ENCODE measurements around the gene TMEM203.
"Not testable (repeated sequence)": the region's sequence is repeated elsewhere in the genome, so short reads cannot be mapped to it uniquely, and the experiment has no call there.

The TMEM203 gene

DNA sequence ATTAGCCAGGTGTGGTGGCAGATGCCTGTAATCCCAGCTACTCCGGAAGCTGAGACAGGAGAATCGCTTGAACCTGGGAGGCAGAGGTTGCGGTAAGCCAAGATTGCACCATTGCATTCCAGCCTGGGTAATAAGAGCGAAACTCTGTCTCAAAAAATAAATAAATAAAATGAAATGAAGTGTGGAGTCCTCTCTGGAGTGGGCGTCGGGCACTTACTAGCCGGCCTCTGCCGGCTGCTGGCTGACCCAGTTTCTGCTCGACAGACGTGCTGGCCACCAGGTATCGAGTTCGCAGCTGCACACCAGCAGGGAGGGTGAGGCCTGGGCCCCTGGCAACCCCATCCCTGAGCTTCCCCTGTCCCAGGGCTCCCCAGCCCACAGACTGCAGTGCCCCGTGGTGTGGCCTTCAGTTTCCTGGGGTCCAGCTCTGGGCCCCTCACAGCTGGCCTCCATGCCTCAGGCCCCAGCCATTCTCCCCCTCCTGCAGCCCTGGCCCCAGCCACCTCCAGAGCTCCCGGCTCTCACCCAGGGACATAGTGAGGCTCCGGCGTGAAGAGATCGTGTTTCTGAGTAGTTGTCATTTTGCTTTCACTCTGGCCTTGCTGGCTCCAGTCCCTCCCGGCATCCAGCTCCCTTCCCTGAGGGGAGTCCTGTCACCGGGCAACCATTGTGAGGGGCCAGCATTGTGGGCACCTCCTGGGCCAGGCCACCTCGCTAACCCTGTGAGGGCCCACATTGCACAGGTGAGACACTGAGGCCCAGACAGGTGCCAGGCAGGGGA is 41.9 kb upstream of the TMEM203 start:
- Histone ChIP-seq H3K9me3 (ENCODE audit: control insufficient read depth, insufficient read depth, low read depth, low read length) (no peaks in the 10 kb centered on the region), H3K4me3 (ENCODE audit: low read depth, low read length) (no peak overlapping the region), H3K4me1 (ENCODE audit: control insufficient read depth, insufficient read depth, low read length) (peaks cover 47% of the 10 kb centered on the region), H3K36me3 (ENCODE audit: control insufficient read depth, insufficient read depth, low read length) (peaks cover 16% of the 10 kb centered on the region), H3K27me3 (ENCODE audit: control insufficient read depth, insufficient read depth, low read length) (no peaks in the 10 kb centered on the region), H3K9ac (ENCODE audit: low read length) (no peak overlapping the region), H3K27ac (ENCODE audit: low read depth, low read length) (no peak overlapping the region)

DNA sequence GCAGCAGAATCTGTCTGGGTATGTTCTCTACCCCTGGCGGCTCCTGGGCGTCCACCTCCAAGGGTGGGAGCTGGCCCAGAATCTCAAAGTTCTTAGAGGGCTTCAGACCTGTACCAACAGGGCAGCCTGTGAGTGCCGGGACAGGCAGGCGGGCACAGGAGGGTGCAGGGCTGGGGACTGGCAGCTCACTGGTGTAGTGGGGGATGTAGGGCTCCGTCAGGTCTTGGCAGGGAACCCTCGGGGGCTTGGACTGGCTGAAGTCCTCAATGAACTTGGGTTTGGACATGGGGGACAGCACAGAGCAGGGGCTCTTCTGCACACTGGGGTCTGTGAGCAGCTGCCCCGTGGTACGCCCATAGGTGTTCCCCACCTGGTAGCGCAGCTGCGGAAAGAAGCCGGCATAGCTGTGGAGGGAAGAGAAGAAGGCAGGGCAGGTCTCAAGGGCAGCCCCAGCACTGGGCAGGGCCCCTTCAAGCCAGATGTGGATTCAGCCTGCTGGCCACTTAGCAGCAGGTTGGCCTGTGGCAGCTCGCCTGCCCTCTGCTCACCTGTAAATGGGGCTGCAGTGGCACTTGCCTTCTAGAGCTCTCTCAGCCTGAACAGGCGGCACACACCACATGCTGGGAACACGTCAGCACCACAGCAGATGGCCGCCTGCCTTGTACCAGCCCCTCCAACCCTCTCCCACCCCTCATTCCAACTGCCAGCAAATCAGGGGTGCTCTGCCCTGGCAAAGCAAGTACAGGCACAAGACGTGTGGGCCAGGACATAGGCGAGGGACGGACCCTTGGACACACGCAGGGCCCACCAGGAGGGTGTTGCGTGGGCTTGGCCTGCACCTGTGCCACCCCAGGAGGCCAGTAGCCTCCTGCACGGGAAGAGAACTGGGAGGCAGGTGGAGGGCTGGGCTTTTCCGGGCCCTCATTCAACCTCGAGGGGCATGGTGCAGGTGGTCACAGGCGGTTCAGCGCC is 40.3 kb upstream of the TMEM203 start:
- Histone ChIP-seq H3K4me1 (ENCODE audit: control insufficient read depth, insufficient read depth, low read length) (peaks cover 39% of the 10 kb centered on the region), H3K9ac (ENCODE audit: low read length) (no peak overlapping the region), H3K36me3 (ENCODE audit: control insufficient read depth, insufficient read depth, low read length) (peaks cover 21% of the 10 kb centered on the region), H3K9me3 (ENCODE audit: control insufficient read depth, insufficient read depth, low read depth, low read length) (no peaks in the 10 kb centered on the region), H3K27ac (ENCODE audit: low read depth, low read length) (no peak overlapping the region), H3K4me3 (ENCODE audit: low read depth, low read length) (no peak overlapping the region), H3K27me3 (ENCODE audit: control insufficient read depth, insufficient read depth, low read length) (no peaks in the 10 kb centered on the region)

DNA sequence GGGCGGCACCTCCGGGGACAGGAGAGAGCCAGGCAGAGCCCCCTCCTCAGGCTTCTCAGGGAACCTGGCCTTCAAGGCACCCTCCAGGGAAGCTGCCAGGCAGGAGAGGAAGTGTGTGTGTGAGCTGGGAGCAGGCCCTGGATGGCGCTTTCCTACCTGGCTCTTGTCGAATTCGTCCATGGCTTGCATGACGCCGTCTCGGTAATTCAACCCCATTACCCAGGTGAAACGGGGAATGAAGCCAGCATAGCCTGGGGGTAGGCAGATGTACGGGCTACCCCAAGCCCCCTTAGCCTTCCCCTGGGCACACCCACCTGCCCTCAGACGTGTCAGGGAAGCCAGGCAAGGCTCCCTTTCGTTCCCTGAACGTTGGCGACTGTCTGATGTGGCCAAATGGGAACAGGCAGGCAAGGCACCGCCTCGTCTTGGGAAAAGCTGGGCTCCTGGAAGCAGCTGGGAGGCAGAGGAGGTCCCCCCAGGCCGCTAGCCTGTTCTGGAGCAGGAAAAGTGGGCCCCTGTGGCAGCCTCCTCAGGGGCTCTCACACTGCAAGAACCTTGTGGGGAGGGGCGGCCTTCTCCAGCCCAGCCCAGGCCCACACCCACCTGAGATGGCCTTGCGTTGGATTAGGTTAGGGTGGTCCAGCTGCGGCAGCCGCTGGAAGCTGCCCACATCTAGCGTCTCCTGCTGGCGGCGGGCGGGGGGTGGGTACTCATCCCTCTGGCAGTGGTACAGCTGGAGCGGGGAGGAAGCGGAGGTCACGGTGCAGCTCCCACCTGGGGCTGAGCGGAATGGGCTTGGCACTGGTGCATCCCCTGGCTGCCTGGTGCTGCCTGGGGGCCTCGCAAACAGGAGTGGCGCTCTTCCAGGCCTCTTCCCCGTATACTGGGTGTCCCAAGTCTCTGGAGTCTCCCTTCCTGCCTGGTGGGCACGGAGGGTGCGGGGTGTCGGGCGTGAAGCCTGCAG is 39.3 kb upstream of the TMEM203 start:
- 0 out of 2 replicates have a peak overlapping the region, but pooled peaks have one; percentile 5 for H3K4me3 ChIP-seq (ENCODE audit: low read depth, low read length)

DNA sequence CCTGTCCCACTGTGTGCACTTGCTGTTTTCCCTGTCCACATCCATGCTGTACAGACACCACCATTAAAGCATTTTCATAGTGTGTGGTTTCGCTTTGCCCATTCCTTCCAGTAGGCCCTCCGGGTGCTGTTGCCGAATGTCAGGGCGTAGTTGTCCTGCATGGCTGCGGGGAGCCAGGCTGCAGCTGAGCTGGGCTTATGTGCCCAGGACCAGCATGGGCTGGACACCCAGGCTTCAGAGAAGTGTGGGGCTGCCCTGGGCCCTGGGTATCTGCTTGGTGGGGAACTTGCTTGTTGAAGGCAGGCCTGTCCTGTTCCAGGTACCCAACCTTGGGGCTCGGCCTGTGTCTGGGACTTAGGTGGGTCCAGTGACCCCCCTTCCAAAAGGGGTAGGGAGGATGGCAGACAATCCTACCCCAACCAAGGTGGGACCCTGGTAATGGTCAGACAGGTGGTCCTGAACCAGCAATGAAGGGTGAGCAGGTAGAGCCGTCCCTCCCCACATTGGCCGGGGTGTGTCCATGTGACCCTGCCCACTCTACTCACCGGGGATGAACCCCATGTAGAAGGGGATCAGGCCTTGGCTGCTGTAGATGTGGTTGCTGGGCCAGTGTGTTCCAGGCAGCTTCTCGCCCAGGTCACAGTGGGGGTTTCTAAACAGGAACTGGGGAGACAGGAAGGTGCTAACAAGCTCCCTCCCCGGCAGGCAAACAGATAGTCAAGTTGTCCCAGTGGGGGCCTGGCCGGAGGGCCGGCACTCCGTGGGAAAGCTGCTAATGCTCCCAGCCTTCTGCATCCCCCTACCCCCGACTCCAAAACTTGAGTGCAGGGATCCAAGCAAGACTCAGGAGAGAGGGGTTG is 38.4 kb upstream of the TMEM203 start:
- no peaks in the 10 kb centered on the region for H3K27me3 ChIP-seq (ENCODE audit: control insufficient read depth, insufficient read depth, low read length)
- peaks cover 21% of the 10 kb centered on the region for H3K36me3 ChIP-seq (ENCODE audit: control insufficient read depth, insufficient read depth, low read length)
- peaks cover 33% of the 10 kb centered on the region for H3K4me1 ChIP-seq (ENCODE audit: control insufficient read depth, insufficient read depth, low read length)
- no peak overlapping the region for H3K27ac ChIP-seq (ENCODE audit: low read depth, low read length)
- H3K9me3 ChIP-seq (ENCODE audit: control insufficient read depth, insufficient read depth, low read depth, low read length) = no peaks in the 10 kb centered on the region
- H3K4me3 ChIP-seq (ENCODE audit: low read depth, low read length) = peak overlapping the region; percentile 6; the same call in 1 of the 2 replicates
- peak overlapping the region; percentile 34 for H3K9ac ChIP-seq (ENCODE audit: low read length)

More for the DNA sequence above, 39.3 kb upstream of the TMEM203 start:
- Histone ChIP-seq H3K36me3 (ENCODE audit: control insufficient read depth, insufficient read depth, low read length) (peaks cover 21% of the 10 kb centered on the region), H3K27me3 (ENCODE audit: control insufficient read depth, insufficient read depth, low read length) (no peaks in the 10 kb centered on the region), H3K27ac (ENCODE audit: low read depth, low read length) (no peak overlapping the region), H3K9ac (ENCODE audit: low read length) (peak overlapping the region; percentile 13), H3K4me1 (ENCODE audit: control insufficient read depth, insufficient read depth, low read length) (peaks cover 32% of the 10 kb centered on the region), H3K9me3 (ENCODE audit: control insufficient read depth, insufficient read depth, low read depth, low read length) (no peaks in the 10 kb centered on the region)

DNA sequence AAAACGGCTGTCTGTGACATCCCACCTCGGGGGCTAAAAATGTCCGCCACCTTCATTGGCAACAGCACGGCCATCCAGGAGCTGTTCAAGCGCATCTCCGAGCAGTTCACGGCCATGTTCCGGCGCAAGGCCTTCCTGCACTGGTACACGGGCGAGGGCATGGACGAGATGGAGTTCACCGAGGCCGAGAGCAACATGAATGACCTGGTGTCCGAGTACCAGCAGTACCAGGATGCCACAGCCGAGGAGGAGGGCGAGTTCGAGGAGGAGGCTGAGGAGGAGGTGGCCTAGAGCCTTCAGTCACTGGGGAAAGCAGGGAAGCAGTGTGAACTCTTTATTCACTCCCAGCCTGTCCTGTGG is 37.8 kb upstream of the TMEM203 start:
- peaks cover 36% of the 10 kb centered on the region for H3K4me1 ChIP-seq (ENCODE audit: control insufficient read depth, insufficient read depth, low read length)
- not testable (repeated sequence) for H3K27me3 ChIP-seq (ENCODE audit: control insufficient read depth, insufficient read depth, low read length); H3K27ac ChIP-seq (ENCODE audit: low read depth, low read length); H3K9me3 ChIP-seq (ENCODE audit: control insufficient read depth, insufficient read depth, low read depth, low read length)
- H3K36me3 ChIP-seq (ENCODE audit: control insufficient read depth, insufficient read depth, low read length) = peaks cover 21% of the 10 kb centered on the region
- peak overlapping the region; percentile 34 for H3K9ac ChIP-seq (ENCODE audit: low read length)
- 0 out of 2 replicates have a peak overlapping the region, but pooled peaks have one; percentile 6 for H3K4me3 ChIP-seq (ENCODE audit: low read depth, low read length)

DNA sequence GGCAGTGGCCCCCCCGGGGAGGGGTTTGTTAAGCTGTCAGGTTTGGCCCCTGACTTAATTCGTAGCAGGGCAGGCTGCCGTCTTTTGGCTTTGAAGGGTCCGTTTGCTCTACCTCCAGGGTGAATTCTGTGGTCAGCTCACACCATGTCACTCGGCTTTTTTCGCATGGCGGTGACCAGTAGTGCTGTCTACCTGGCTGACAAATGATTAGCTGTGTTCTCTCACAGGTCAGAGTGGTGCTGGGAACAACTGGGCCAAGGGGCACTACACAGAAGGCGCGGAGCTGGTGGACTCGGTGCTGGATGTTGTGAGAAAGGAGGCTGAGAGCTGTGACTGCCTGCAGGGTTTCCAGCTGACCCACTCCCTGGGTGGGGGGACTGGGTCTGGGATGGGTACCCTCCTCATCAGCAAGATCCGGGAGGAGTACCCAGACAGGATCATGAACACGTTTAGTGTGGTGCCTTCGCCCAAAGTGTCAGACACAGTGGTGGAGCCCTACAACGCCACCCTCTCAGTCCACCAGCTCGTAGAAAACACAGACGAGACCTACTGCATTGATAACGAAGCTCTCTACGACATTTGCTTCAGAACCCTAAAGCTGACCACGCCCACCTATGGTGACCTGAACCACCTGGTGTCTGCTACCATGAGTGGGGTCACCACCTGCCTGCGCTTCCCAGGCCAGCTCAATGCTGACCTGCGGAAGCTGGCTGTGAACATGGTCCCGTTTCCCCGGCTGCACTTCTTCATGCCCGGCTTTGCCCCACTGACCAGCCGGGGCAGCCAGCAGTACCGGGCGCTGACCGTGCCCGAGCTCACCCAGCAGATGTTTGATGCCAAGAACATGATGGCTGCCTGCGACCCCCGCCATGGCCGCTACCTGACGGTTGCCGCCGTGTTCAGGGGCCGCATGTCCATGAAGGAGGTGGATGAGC is 37.1 kb upstream of the TMEM203 start:
- no peak overlapping the region for H3K27ac ChIP-seq (ENCODE audit: low read depth, low read length)
- peaks cover 40% of the 10 kb centered on the region for H3K4me1 ChIP-seq (ENCODE audit: control insufficient read depth, insufficient read depth, low read length)

DNA sequence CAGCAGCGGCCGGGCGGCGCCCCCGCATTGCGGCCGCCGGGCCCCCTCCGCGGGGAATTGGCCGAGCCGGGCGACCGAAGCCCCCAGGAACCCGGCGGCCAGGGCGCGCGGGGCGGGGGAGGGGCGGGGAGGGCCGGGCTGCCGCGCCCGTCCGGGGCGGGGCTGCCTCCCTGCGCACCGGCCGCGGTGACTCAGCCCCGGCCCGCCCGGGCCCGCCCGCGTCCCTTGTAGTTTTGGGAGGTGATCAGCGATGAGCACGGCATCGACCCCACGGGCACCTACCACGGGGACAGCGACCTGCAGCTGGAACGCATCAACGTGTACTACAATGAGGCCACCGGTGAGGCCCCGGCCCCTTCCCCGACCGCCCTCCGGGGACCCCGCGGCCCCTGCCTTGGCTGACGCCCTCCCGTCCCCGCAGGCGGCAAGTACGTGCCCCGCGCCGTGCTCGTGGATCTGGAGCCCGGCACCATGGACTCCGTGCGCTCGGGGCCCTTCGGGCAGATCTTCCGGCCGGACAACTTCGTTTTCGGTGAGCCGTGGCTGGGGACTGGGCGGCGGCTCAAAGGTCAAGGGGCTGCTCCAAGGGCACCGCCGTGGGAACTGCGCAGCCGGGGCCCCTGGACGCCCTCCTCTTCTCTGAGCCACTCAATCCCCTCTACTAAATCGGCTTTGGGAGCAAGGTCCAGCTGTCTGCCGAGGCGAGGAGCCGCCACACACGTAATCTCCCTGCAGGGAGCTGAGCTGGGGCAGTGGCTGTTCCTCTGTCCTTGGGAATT is 36.2 kb upstream of the TMEM203 start:
- no peaks in the 10 kb centered on the region for H3K9me3 ChIP-seq (ENCODE audit: control insufficient read depth, insufficient read depth, low read depth, low read length)
- H3K9ac ChIP-seq (ENCODE audit: low read length) = peak overlapping the region; percentile 74
- peak overlapping the region; percentile 45; the same call in 1 of the 2 replicates for H3K27ac ChIP-seq (ENCODE audit: low read depth, low read length)
- H3K4me3 ChIP-seq (ENCODE audit: low read depth, low read length) = peak overlapping the region; percentile 72
- peaks cover 46% of the 10 kb centered on the region for H3K4me1 ChIP-seq (ENCODE audit: control insufficient read depth, insufficient read depth, low read length)
- no peaks in the 10 kb centered on the region for H3K27me3 ChIP-seq (ENCODE audit: control insufficient read depth, insufficient read depth, low read length)
- H3K36me3 ChIP-seq (ENCODE audit: control insufficient read depth, insufficient read depth, low read length) = peaks cover 21% of the 10 kb centered on the region

More for the DNA sequence above, 37.1 kb upstream of the TMEM203 start:
- H3K9ac ChIP-seq (ENCODE audit: low read length) = peak overlapping the region; percentile 74
- H3K9me3 ChIP-seq (ENCODE audit: control insufficient read depth, insufficient read depth, low read depth, low read length) = no peaks in the 10 kb centered on the region
- H3K4me3 ChIP-seq (ENCODE audit: low read depth, low read length) = peak overlapping the region; percentile 72
- H3K36me3 ChIP-seq (ENCODE audit: control insufficient read depth, insufficient read depth, low read length) = peaks cover 21% of the 10 kb centered on the region
- no peaks in the 10 kb centered on the region for H3K27me3 ChIP-seq (ENCODE audit: control insufficient read depth, insufficient read depth, low read length)

DNA sequence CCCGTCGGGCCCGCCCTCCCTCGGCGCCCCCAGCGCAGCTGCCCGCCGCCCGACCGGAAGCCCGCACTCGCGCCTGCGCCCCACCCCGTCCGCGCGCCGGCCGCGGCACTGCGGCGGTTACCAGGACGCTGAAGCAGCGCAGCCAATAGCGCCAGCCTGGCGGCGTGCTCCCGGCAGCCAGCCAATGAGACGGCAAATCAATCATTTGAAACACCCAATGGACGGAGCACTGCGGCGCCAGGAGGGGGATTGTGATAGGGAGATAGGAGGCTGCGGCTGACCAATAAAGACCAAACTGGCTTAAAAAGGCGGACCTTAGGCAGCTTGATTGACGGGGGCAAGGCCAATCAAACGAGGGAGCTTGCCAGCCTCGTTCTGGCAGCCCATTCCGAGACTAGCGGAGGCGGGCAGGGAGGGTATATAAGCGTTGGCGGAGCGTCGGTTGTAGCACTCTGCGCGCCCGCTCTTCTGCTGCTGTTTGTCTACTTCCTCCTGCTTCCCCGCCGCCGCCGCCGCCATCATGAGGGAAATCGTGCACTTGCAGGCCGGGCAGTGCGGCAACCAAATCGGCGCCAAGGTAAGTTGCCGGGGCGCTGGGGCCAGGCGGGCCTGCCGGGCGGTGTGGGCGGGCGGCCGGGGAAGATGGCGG is 35.5 kb upstream of the TMEM203 start, which contains the start of gene TUBB4B:
TSS of gene TUBB4B (plus strand) at position 447 of the 649 bp plus-strand sequence. CDS start at position 521, 74 bp downstream.
- Histone ChIP-seq H3K9me3 (ENCODE audit: control insufficient read depth, insufficient read depth, low read depth, low read length) (no peaks in the 10 kb centered on the region), H3K36me3 (ENCODE audit: control insufficient read depth, insufficient read depth, low read length) (peaks cover 21% of the 10 kb centered on the region), H3K9ac (ENCODE audit: low read length) (peak within 1 kb of the TSS; percentile 93), H3K27ac (ENCODE audit: low read depth, low read length) (peak within 1 kb of the TSS; percentile 89; the same call in 1 of the 2 replicates), H3K4me3 (ENCODE audit: low read depth, low read length) (peak within 1 kb of the TSS; percentile 83), H3K27me3 (ENCODE audit: control insufficient read depth, insufficient read depth, low read length) (no peaks in the 10 kb centered on the region), H3K4me1 (ENCODE audit: control insufficient read depth, insufficient read depth, low read length) (peaks cover 51% of the 10 kb centered on the region)

All from HUES6 (cell line).